GM19025 (cell line): Measurements from ENCODE around the gene RAD51.

ENCODE experiments used
- ATAC-seq: cut with Tn5 transposase; IDR thresholded peaks from one replicate; pipeline ENCODE4 v1.9.1; 2021; ENCODE audit warnings: mild to moderate bottlenecking, low read depth, moderate library complexity; ENCODE audit not compliant: unreplicated experiment

RAD51 gene

GRCh38 chr15:40775740-40776536 is 81.0 kb downstream of the RAD51 start:
- ATAC-seq = no peak

GRCh38 chr15:40776537-40777141 is 81.7 kb downstream of the RAD51 start:
- no peak for ATAC-seq
